PC-3 (cell line): ENCODE data around the gene ADAMTS6. TPM values are rescaled to one million over a fixed set of nuclear protein-coding genes. Genes with fewer than 3 reads are reported as not detected.
"Not testable (repeated sequence)": the region's sequence is repeated elsewhere in the genome, so short reads cannot be mapped to it uniquely, and the experiment has no call there.

Source experiments
- ATAC-seq: fragments of 200-7000 bp; cut with Tn5 transposase; 2 replicates; pipeline ENCODE4 v1.9.1; 2020; ENCODE audit warnings: mild to moderate bottlenecking, moderate library complexity
- BruUV-seq: library from RNA; stranded (reverse); fragments of 400-500 nt; replicated peaks from 2 replicates; lab custom pipeline; 2021; lab: Mats Ljungman, UMichigan
- CTCF ChIA-PET: fragments of 300-600 bp; sonication (Branson Sonifier 250); formaldehyde crosslinking; loops from one replicate; lab custom pipeline; 2022; ENCODE audit warnings: antibody characterized with exemption; lab: Charles Lee
- POLR2A ChIA-PET: fragments of 300-600 bp; sonication (Branson Sonifier 250); formaldehyde crosslinking; loops from one replicate; lab custom pipeline; 2022; ENCODE audit warnings: antibody characterized with exemption; ENCODE audit not compliant: unreplicated experiment; lab: Charles Lee
- DNase-seq: peaks from one replicate; pipeline ENCODE4 v3.0.0-alpha.2; 2015
- H2AFZ ChIP-seq: fragments of 300-600 bp; sonication (generic); 2 replicates; pipeline ENCODE4 v1.6.0; 2016; ENCODE audit warnings: antibody characterized with exemption, low read length
- H3F3A ChIP-seq: fragments of 300-600 bp; sonication (generic); one replicate; pipeline ENCODE4 v1.6.0; 2017; ENCODE audit warnings: antibody characterized with exemption, low read length, control low read depth, mild to moderate bottlenecking; ENCODE audit not compliant: unreplicated experiment
- H3K27ac ChIP-seq: fragments of 300-600 bp; sonication (generic); 2 replicates; pipeline ENCODE4 v1.5.1; 2016; ENCODE audit warnings: mild to moderate bottlenecking, low read length
- H3K27me3 ChIP-seq: fragments of 300-600 bp; sonication (generic); 2 replicates; pipeline ENCODE4 v1.6.1; 2016; ENCODE audit warnings: low read length, mixed read lengths
- H3K36me3 ChIP-seq: fragments of 300-600 bp; sonication (generic); 2 replicates; pipeline ENCODE4 v1.6.1; 2016; ENCODE audit warnings: low read depth, mixed run types, low read length, mixed read lengths
- H3K4me1 ChIP-seq: fragments of 300-600 bp; sonication (generic); 2 replicates; pipeline ENCODE4 v1.5.1; 2016; ENCODE audit warnings: low read length; ENCODE audit not compliant: insufficient read depth
- H3K4me2 ChIP-seq: fragments of 300-600 bp; sonication (generic); 2 replicates; pipeline ENCODE4 v1.6.0; 2016; ENCODE audit warnings: low read length
- H3K4me3 ChIP-seq: fragments of 300-600 bp; sonication (generic); 2 replicates; pipeline ENCODE4 v1.5.1; 2016; ENCODE audit warnings: mild to moderate bottlenecking, low read length, mixed read lengths
- H3K79me2 ChIP-seq: fragments of 300-600 bp; sonication (generic); 2 replicates; pipeline ENCODE4 v1.6.1; 2017; ENCODE audit warnings: low read length, mixed read lengths
- H3K9ac ChIP-seq: fragments of 300-600 bp; sonication (generic); 2 replicates; pipeline ENCODE4 v1.6.0; 2016; ENCODE audit warnings: mild to moderate bottlenecking, low read length
- H3K9me2 ChIP-seq: fragments of 300-600 bp; sonication (generic); replicated peaks from 2 replicates; pipeline ENCODE4 v1.6.1; 2016; ENCODE audit warnings: mixed run types, low read length, mixed read lengths
- H3K9me3 ChIP-seq: fragments of 300-600 bp; sonication (generic); 2 replicates; pipeline ENCODE4 v1.6.1; 2016; ENCODE audit warnings: low read length, mixed read lengths
- H4K20me1 ChIP-seq: fragments of 300-600 bp; sonication (generic); 2 replicates; pipeline ENCODE4 v1.6.1; 2016; ENCODE audit warnings: low read length, mixed read lengths
- CTCF ChIP-seq: fragments of 300-600 bp; sonication (generic); conservative IDR thresholded peaks from 2 replicates; pipeline ENCODE4 v1.5.1; 2017; ENCODE audit warnings: antibody characterized with exemption, low read depth, mild to moderate bottlenecking, low read length
- EZH2 ChIP-seq: fragments of 300-600 bp; sonication (generic); IDR thresholded peaks from one replicate; pipeline ENCODE4 v1.6.1; 2017; ENCODE audit warnings: antibody characterized with exemption, mild to moderate bottlenecking, low read length; ENCODE audit not compliant: unreplicated experiment
- EZH2phosphoT487 ChIP-seq: fragments of 300-600 bp; sonication (generic); IDR thresholded peaks from 2 replicates; pipeline ENCODE4 v1.6.1; 2018; ENCODE audit warnings: mild to moderate bottlenecking, antibody characterized with exemption, low read length, borderline replicate concordance
- intact Hi-C: fragments of 100-400 bp; cut with micrococcal nuclease; formaldehyde crosslinking; loops from 2 replicates; pipeline ENCODE4 v1.9.0; 2023
- total RNA-seq: library from RNA; depleted of rRNA; stranded (reverse); fragments of >200 nt; gene quantifications from 2 replicates; pipeline ENCODE4 v1.2.3, GENCODE V29; 2014

ADAMTS6 gene
- total RNA-seq, 1 experiment from 2014 or later = 1.7 TPM

DNA sequence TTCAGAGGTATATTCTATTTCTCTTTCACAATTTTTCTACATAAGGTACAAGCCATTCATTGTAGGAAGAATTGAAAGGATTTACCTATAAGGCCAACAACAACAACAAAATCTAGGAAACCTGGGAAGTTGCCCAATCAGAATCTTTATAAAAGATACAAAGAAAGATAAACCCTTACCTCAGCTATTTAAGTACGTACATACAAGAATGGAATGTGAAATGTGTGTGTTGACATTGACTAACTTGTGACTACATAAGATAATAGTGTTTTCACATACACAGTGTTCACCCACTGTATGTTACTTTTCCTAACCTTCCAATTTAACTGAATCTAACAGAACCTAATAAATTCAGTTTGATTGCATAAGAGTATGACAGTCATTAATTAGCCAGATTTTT, 154.1 kb downstream of the ADAMTS6 start:
- DNase-seq (peak; percentile 64), ATAC-seq (peak; percentile 84)
- Histone ChIP-seq H3K9ac (no peak overlapping the region), H3K4me3 (no peak overlapping the region), H3F3A (no peaks in the 10 kb centered on the region), H3K4me2 (no peak overlapping the region), H4K20me1 (no peaks in the 10 kb centered on the region), H3K9me2 (no peaks in the 10 kb centered on the region), H3K36me3 (no peaks in the 10 kb centered on the region), H3K27ac (no peak overlapping the region), H3K9me3 (no peaks in the 10 kb centered on the region), H3K4me1 (peaks cover 17% of the 10 kb centered on the region), H2AFZ (no peak overlapping the region), H3K27me3 (no peaks in the 10 kb centered on the region), H3K79me2 (no peaks in the 10 kb centered on the region)
- intact Hi-C loops = no loop called here
- POLR2A ChIA-PET = no interaction called here
- CTCF ChIA-PET = no interaction called here
- TF ChIP-seq EZH2 (no peak), CTCF (no peak), EZH2phosphoT487 (no peak)
- no TSS peak for BruUV-seq

GRCh38 chr5:65326922-65327321, 154.8 kb downstream of the ADAMTS6 start:
- TF ChIP-seq EZH2phosphoT487 (no peak), EZH2 (no peak), CTCF (no peak)
- POLR2A ChIA-PET = no interaction called here

DNA sequence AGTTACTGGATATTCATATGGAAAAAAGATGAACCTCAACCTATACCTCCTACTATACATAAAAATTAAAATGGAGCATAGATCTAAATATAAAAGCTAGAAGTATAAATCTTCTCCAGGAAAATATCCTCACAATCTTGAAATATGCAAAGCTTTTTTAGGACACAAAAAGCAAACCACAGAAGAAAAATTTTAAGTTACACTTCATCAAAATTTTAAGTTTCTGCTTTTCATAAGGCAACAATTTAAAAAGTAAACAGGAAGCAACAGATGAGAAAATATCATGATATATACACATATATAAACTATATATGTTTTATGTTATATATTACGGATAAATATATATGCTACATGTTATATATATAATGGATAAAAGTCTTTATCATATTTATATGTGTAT, 157.5 kb downstream of the ADAMTS6 start:
- no peak for DNase-seq
- ChIA-PET POLR2A (no interaction called here), CTCF (no interaction called here)
- ATAC-seq = no peak
- no TSS peak for BruUV-seq
- Histone ChIP-seq H3F3A (no peaks in the 10 kb centered on the region), H3K79me2 (no peaks in the 10 kb centered on the region), H3K9me2 (no peaks in the 10 kb centered on the region), H3K27ac (no peak overlapping the region), H3K9me3 (no peaks in the 10 kb centered on the region), H3K4me1 (peaks cover 17% of the 10 kb centered on the region), H4K20me1 (no peaks in the 10 kb centered on the region), H3K4me3 (no peak overlapping the region), H3K4me2 (no peak overlapping the region), H3K9ac (no peak overlapping the region), H3K36me3 (no peaks in the 10 kb centered on the region), H2AFZ (no peak overlapping the region), H3K27me3 (no peaks in the 10 kb centered on the region)
- TF ChIP-seq EZH2 (no peak), EZH2phosphoT487 (no peak), CTCF (no peak)
- intact Hi-C loops = no loop called here

More at GRCh38 chr5:65326922-65327321, 154.8 kb downstream of the ADAMTS6 start:
- H3K27ac ChIP-seq = no peak overlapping the region
- H3K4me2 ChIP-seq = no peak overlapping the region
- no peaks in the 10 kb centered on the region for H3K79me2 ChIP-seq
- H3K36me3 ChIP-seq = no peaks in the 10 kb centered on the region
- no TSS peak for BruUV-seq
- H2AFZ ChIP-seq = no peak overlapping the region
- no peaks in the 10 kb centered on the region for H4K20me1 ChIP-seq
- ATAC-seq (no peak), DNase-seq (peak; percentile 4)
- H3K9me3 ChIP-seq = no peaks in the 10 kb centered on the region
- peaks cover 17% of the 10 kb centered on the region for H3K4me1 ChIP-seq
- no peaks in the 10 kb centered on the region for H3K9me2 ChIP-seq
- no peak overlapping the region for H3K9ac ChIP-seq
- CTCF ChIA-PET = no interaction called here
- no peaks in the 10 kb centered on the region for H3K27me3 ChIP-seq
- H3F3A ChIP-seq = no peaks in the 10 kb centered on the region
- H3K4me3 ChIP-seq = no peak overlapping the region
- intact Hi-C loops = no loop called here

GRCh38 chr5:65320704-65321103, 161.0 kb downstream of the ADAMTS6 start:
- H3K4me1 ChIP-seq, H3K9me2 ChIP-seq, ATAC-seq, POLR2A ChIA-PET, H3K27ac ChIP-seq, H3K9me3 ChIP-seq, H3K79me2 ChIP-seq, H2AFZ ChIP-seq, DNase-seq, H3K4me3 ChIP-seq, H3K27me3 ChIP-seq, H3K4me2 ChIP-seq, H3K36me3 ChIP-seq, intact Hi-C loops, H3F3A ChIP-seq, H3K9ac ChIP-seq, BruUV-seq, H4K20me1 ChIP-seq, CTCF ChIA-PET: not testable (repeated sequence)
